Mucosa of descending colon (tissue), 3 donors: ENCODE measurements around the gene ABHD8. TPM values are rescaled to one million over a fixed set of nuclear protein-coding genes. Genes with fewer than 3 reads are reported as not detected.

ENCODE experiments used
- ATAC-seq: fragments of 200-7000 bp; cut with Tn5 transposase; one replicate; pipeline ENCODE4 v1.9.1; 2020; ENCODE audit warnings: mild to moderate bottlenecking, moderate library complexity
- DNase-seq, 3 donors: peaks; one replicate each; pipeline ENCODE4 v3.0.0-alpha.2; 2020
- H3K36me3 ChIP-seq: fragments of 200-600 bp; one replicate; pipeline ENCODE4 v1.8.0; 2021; ENCODE audit warnings: low read depth, mild to moderate bottlenecking
- H3K4me1 ChIP-seq: fragments of 200-600 bp; one replicate; pipeline ENCODE4 v1.8.0; 2021; ENCODE audit warnings: low read depth, mild to moderate bottlenecking
- H3K4me3 ChIP-seq: fragments of 200-600 bp; one replicate; pipeline ENCODE4 v1.8.0; 2021; ENCODE audit warnings: mild to moderate bottlenecking
- H3K9me3 ChIP-seq: fragments of 200-600 bp; one replicate; pipeline ENCODE4 v1.8.0; 2021; ENCODE audit warnings: mild to moderate bottlenecking
- CTCF ChIP-seq: fragments of 200-600 bp; IDR thresholded peaks from one replicate; pipeline ENCODE4 v1.8.0; 2022; ENCODE audit warnings: antibody characterized with exemption, mild to moderate bottlenecking
- intact Hi-C, 2 donors: fragments of 100-400 bp; cut with DNase I in 1 of 2; cut with micrococcal nuclease in 1 of 2; formaldehyde crosslinking; loops; one replicate each; pipeline versions ENCODE4 v1.11.0 to v1.11.1; 2022; cut with DNase I, micrococcal nuclease
- total RNA-seq, 3 donors: library from RNA; stranded (reverse); fragmentation: NEBNext Ultra II Directional in 2 of 3; extraction: Animal tissue kit (Norgen Biotek cat#: 25700) in 2 of 3; gene quantifications; one replicate each; pipeline versions ENCODE4 v1.2.1 to v1.2.4, GENCODE V29; 2021 to 2023
- donor health status: DM: no; HTN: no; CAD: no; lungs with moderate emphysema.
- donor health status: DM: no; HTN: no; CAD: no.
- donor health status: DM: no; HTN: yes; CAD: no.

The ABHD8 gene
- total RNA-seq, 3 donors from 2014 or later, result 3.0 to 18.0 (median 4.5) TPM

- Histone ChIP-seq H3K4me1 (peaks cover 11% of the 10 kb centered on the region), H3K9me3 (no peaks in the 10 kb centered on the region), H3K36me3 (no peaks in the 10 kb centered on the region), H3K4me3 (peak overlapping the region; percentile 32)
- ATAC-seq (peak; percentile 96), DNase-seq (peak; percentile 81 to 90 (median 85))
- TF ChIP-seq CTCF, result peak; percentile 62
- intact Hi-C loops, result loop anchor here in 1 of 2 donors (10.0 kb wide), 1 partner anchor 102 kb away; the partner anchor contains the start of gene CCDC194
These were observed 10.7 kb downstream of the ABHD8 start for GRCh38 chr19:17292301-17293074.

GRCh38 chr19:17289489-17289888 is 13.7 kb downstream of the ABHD8 start:
- ATAC-seq (no peak), DNase-seq (peak in 2 of 3 donors; percentile 76)
- TF ChIP-seq CTCF, result no peak
- Histone ChIP-seq H3K36me3 (no peaks in the 10 kb centered on the region), H3K4me1 (peaks cover 11% of the 10 kb centered on the region), H3K4me3 (no peak overlapping the region), H3K9me3 (no peaks in the 10 kb centered on the region)
- intact Hi-C loops, result no loop called here

- no peaks in the 10 kb centered on the region for H3K9me3 ChIP-seq
- intact Hi-C loops, result no loop called here
- ATAC-seq (no peak), DNase-seq (no peak)
- no peak overlapping the region for H3K4me3 ChIP-seq
- peaks cover 11% of the 10 kb centered on the region for H3K4me1 ChIP-seq
- TF ChIP-seq CTCF, result no peak
- H3K36me3 ChIP-seq, result no peaks in the 10 kb centered on the region
These were observed 16.5 kb downstream of the ABHD8 start for GRCh38 chr19:17286752-17287151.

- no peaks in the 10 kb centered on the region for H3K36me3 ChIP-seq
- DNase-seq, result no peak
- no peaks in the 10 kb centered on the region for H3K9me3 ChIP-seq
- no peak for ATAC-seq
- intact Hi-C loops, result no loop called here
- peaks cover 15% of the 10 kb centered on the region for H3K4me1 ChIP-seq
- TF ChIP-seq CTCF, result no peak
- H3K4me3 ChIP-seq, result no peak overlapping the region
These were observed 17.0 kb downstream of the ABHD8 start for GRCh38 chr19:17286263-17286662.

GRCh38 chr19:17285415-17286135 is 17.6 kb downstream of the ABHD8 start:
- Histone ChIP-seq H3K4me3 (no peak overlapping the region), H3K4me1 (peaks cover 15% of the 10 kb centered on the region), H3K36me3 (no peaks in the 10 kb centered on the region), H3K9me3 (no peaks in the 10 kb centered on the region)
- intact Hi-C loops, result no loop called here
- no peak for ATAC-seq
- no peak for DNase-seq
- no peak for TF ChIP-seq CTCF
